Measurements from ENCODE around the gene TEAD2. TPM values are rescaled to one million over a fixed set of nuclear protein-coding genes. Genes with fewer than 3 reads are reported as not detected.
"Not testable (repeated sequence)": the region's sequence is repeated elsewhere in the genome, so short reads cannot be mapped to it uniquely, and the experiment has no call there.

The TEAD2 gene
- polyA plus RNA-seq, 2 donors: 6.0 to 8.3 TPM

DNA sequence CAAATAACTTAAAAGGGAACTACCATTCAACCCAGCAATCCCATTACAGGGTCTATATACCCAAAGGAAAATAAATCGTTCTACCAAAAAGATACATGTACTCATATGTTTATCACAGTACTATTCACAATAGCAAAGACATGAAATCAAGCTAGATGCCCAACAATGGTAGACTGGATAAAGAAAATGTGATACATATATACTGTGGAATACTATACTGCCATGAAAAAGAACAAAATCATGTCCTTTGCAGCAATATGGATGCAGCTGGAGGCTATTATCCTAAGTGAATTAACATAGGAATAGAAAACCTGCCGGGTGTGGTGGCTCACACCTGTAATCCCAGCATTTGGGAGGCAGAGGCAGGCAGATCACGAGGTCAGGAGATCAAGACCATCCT is 63.6 kb downstream of the TEAD2 start:
- WGBS, 2 donors: 85 to 94% methylated on average over 3 of the region's 3 CpGs
- not testable (repeated sequence) for H3K36me3 ChIP-seq (ENCODE audit: control insufficient read depth in 2 of 2, insufficient read depth in 2 of 2, low read length in 1 of 2); H3K4me3 ChIP-seq (ENCODE audit: low read depth in 1 of 2, low read length in 2 of 2); H3K9me3 ChIP-seq (ENCODE audit: control insufficient read depth in 2 of 2, insufficient read depth in 1 of 2, low read depth in 1 of 2, low read length in 1 of 2); H3K27ac ChIP-seq (ENCODE audit: low read depth in 2 of 2, low read length in 1 of 2); H3K4me1 ChIP-seq (ENCODE audit: control insufficient read depth in 2 of 2, insufficient read depth in 2 of 2, low read length in 1 of 2); H3K27me3 ChIP-seq (ENCODE audit: control insufficient read depth in 1 of 2, insufficient read depth in 2 of 2, low read length in 2 of 2)

DNA sequence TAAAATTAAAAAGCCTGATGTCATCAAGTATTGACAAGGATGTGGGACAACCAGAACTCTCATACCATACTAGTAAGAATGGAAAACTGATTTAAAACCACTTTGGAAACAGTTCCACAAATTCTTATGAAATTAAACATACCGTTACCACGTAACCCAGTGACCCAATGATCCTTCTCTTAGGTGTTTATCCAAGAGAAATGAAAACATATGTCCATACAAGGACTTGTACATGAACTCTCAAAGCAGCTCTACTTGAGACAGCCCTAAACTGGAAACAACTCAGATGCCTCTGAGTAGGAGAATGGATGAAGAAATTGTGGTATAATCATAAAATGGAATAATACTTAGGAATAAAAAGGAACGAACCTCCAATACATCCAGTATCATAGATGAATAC is 64.8 kb downstream of the TEAD2 start:
- 78 to 82% methylated on average over 3 of the region's 3 CpGs for WGBS, 2 donors
- Histone ChIP-seq H3K27me3 (ENCODE audit: control insufficient read depth in 1 of 2, insufficient read depth in 2 of 2, low read length in 2 of 2) (no peaks in the 10 kb centered on the region), H3K9me3 (ENCODE audit: control insufficient read depth in 2 of 2, insufficient read depth in 1 of 2, low read depth in 1 of 2, low read length in 1 of 2) (no peaks in the 10 kb centered on the region), H3K27ac (ENCODE audit: low read depth in 2 of 2, low read length in 1 of 2) (no peak overlapping the region), H3K36me3 (ENCODE audit: control insufficient read depth in 2 of 2, insufficient read depth in 2 of 2, low read length in 1 of 2) (no peaks in the 10 kb centered on the region), H3K4me1 (ENCODE audit: control insufficient read depth in 2 of 2, insufficient read depth in 2 of 2, low read length in 1 of 2) (no peaks in the 10 kb centered on the region), H3K4me3 (ENCODE audit: low read depth in 1 of 2, low read length in 2 of 2) (no peak overlapping the region)

DNA sequence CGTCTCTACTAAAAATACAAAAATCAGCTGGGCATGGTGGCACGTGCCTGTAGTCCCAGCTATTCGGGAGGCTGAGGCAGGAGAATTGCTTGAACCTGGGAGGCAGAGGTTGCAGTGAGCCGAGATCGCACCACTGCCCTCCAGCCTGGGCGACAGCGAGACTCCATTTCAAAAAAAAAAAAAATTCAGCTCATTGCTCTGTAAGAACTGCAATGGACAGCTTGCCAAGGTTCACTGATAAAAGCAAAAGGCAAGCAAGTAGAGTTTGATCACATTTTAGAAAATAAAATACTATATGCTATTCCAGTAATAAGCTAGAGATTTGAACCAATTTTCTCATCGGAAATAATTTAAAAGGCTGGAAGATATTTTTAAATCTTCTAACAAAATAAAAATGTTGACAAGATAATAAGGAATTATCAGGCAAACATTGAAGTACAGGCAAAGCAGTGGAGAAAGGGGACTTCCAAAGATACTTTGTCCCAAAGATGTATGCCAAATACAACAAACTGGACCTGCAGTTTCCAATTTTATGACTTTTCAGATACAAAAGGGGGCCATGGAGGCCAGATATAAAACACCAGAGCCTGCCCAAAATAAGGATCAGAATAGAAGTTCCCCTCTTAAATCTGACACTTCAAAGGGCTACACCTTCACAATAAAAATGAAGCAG is 66.9 kb downstream of the TEAD2 start:
- no peak overlapping the region for H3K27ac ChIP-seq (ENCODE audit: low read depth in 2 of 2, low read length in 1 of 2)
- no peaks in the 10 kb centered on the region for H3K9me3 ChIP-seq (ENCODE audit: control insufficient read depth in 2 of 2, insufficient read depth in 1 of 2, low read depth in 1 of 2, low read length in 1 of 2)
- no peaks in the 10 kb centered on the region for H3K36me3 ChIP-seq (ENCODE audit: control insufficient read depth in 2 of 2, insufficient read depth in 2 of 2, low read length in 1 of 2)
- no peaks in the 10 kb centered on the region for H3K27me3 ChIP-seq (ENCODE audit: control insufficient read depth in 1 of 2, insufficient read depth in 2 of 2, low read length in 2 of 2)
- H3K4me3 ChIP-seq (ENCODE audit: low read depth in 1 of 2, low read length in 2 of 2): no peak overlapping the region
- H3K4me1 ChIP-seq (ENCODE audit: control insufficient read depth in 2 of 2, insufficient read depth in 2 of 2, low read length in 1 of 2): no peaks in the 10 kb centered on the region
- 92 to 97% methylated on average over 8 of the region's 8 CpGs for WGBS, 2 donors

DNA sequence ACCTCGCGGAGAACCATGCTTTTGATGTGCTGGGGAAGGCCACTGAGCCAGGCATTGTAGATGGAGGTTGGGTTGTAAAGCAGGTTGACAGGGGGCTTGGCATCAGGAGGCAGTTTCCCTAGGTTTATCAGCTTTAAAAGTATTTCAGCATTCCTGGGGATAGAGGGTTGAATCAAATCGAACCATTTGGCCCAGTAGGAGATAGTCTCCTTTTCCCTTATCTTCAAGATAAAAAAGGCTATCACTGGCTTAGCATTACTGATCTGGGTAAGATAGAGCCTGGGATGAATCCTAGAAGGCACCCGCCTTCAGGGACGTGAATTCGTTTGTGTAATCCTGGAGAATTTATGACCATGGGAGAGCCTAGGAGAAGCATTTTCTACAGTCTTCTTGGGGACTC is 67.8 kb downstream of the TEAD2 start:
- H3K4me1 ChIP-seq (ENCODE audit: control insufficient read depth in 2 of 2, insufficient read depth in 2 of 2, low read length in 1 of 2): no peaks in the 10 kb centered on the region
- H3K9me3 ChIP-seq (ENCODE audit: control insufficient read depth in 2 of 2, insufficient read depth in 1 of 2, low read depth in 1 of 2, low read length in 1 of 2): no peaks in the 10 kb centered on the region
- H3K36me3 ChIP-seq (ENCODE audit: control insufficient read depth in 2 of 2, insufficient read depth in 2 of 2, low read length in 1 of 2): no peaks in the 10 kb centered on the region
- WGBS, 2 donors: 82 to 92% methylated on average over 6 of the region's 6 CpGs
- H3K27me3 ChIP-seq (ENCODE audit: control insufficient read depth in 1 of 2, insufficient read depth in 2 of 2, low read length in 2 of 2): no peaks in the 10 kb centered on the region
- H3K27ac ChIP-seq (ENCODE audit: low read depth in 2 of 2, low read length in 1 of 2): no peak overlapping the region
- H3K4me3 ChIP-seq (ENCODE audit: low read depth in 1 of 2, low read length in 2 of 2): no peak overlapping the region

Other genes starting within 250 kb of the TEAD2 start
- 10 to 100 TPM; 13.7 to 18.5 TPM for gene LIN7B, start 248.0 kb downstream of the TEAD2 start, polyA plus RNA-seq
- 1 to 10 TPM; 2.3 to 5.4 TPM for gene C19orf73, start 243.3 kb downstream of the TEAD2 start, polyA plus RNA-seq
- 10 to 100 TPM; 15.2 to 28.6 TPM for gene PPFIA3, start 242.9 kb downstream of the TEAD2 start, polyA plus RNA-seq
- under 1 TPM; 0.39 to 0.65 TPM for gene HRC, start 207.0 kb downstream of the TEAD2 start, polyA plus RNA-seq
- 10 to 100 TPM; 11.4 to 43.7 TPM for gene TRPM4, start 204.6 kb downstream of the TEAD2 start, polyA plus RNA-seq
- 1 to 10 TPM in 1 of 2 donors, under 1 TPM in 1; 0.79 to 1.2 TPM for gene SLC6A16, start 37.2 kb downstream of the TEAD2 start, polyA plus RNA-seq
- 1 to 10 TPM; 2.5 to 3.1 TPM for gene CD37, start 27.0 kb downstream of the TEAD2 start, polyA plus RNA-seq
- gene DKKL1, start 1.5 kb upstream of the TEAD2 start, polyA plus RNA-seq: under 1 TPM in 1 of 2 donors, not detected in 1; 0.07 TPM
- gene KASH5, start 25.8 kb upstream of the TEAD2 start, polyA plus RNA-seq: not detected
- gene PTH2, start 61.0 kb upstream of the TEAD2 start, polyA plus RNA-seq: not detected
- not detected for gene GFY, start 63.0 kb upstream of the TEAD2 start, polyA plus RNA-seq
- under 1 TPM; 0.28 to 0.29 TPM for gene SLC17A7, start 79.1 kb upstream of the TEAD2 start, polyA plus RNA-seq
- gene PIH1D1, start 89.4 kb upstream of the TEAD2 start, polyA plus RNA-seq: 10 to 100 TPM; 63.5 to 65.3 TPM
- gene ALDH16A1, start 90.8 kb upstream of the TEAD2 start, polyA plus RNA-seq: 10 to 100 TPM; 29.4 to 29.9 TPM
- gene FLT3LG, start 111.8 kb upstream of the TEAD2 start, polyA plus RNA-seq: 1 to 10 TPM; 7.2 to 9.5 TPM
- gene RPL13A, start 125.2 kb upstream of the TEAD2 start, polyA plus RNA-seq: 1,000 to 10,000 TPM; 1,631 to 2,695 TPM
- gene RPS11, start 134.0 kb upstream of the TEAD2 start, polyA plus RNA-seq: 1,000 to 10,000 TPM; 3,079 to 3,912 TPM
- 10 to 100 TPM; 27.7 to 36.9 TPM for gene FCGRT, start 150.2 kb upstream of the TEAD2 start, polyA plus RNA-seq
- 1 to 10 TPM; 4.2 to 7.8 TPM for gene RCN3, start 165.6 kb upstream of the TEAD2 start, polyA plus RNA-seq
- gene NOSIP, start 218.1 kb upstream of the TEAD2 start, polyA plus RNA-seq: 10 to 100 TPM; 57.9 to 61.8 TPM
- gene PRRG2, start 218.9 kb upstream of the TEAD2 start, polyA plus RNA-seq: 10 to 100 TPM; 10.1 to 12.7 TPM
- gene PRR12, start 228.8 kb upstream of the TEAD2 start, polyA plus RNA-seq: 10 to 100 TPM in 1 of 2 donors, 1 to 10 TPM in 1; 4.8 to 11.2 TPM

Data from esophagus (tissue), 2 donors.